ENCODE results near the gene FOXE3. TPM values are rescaled to one million over a fixed set of nuclear protein-coding genes. Genes with fewer than 3 reads are reported as not detected.

Gene FOXE3
- total RNA-seq, 1 experiment from 2014 or later: not detected

DNA sequence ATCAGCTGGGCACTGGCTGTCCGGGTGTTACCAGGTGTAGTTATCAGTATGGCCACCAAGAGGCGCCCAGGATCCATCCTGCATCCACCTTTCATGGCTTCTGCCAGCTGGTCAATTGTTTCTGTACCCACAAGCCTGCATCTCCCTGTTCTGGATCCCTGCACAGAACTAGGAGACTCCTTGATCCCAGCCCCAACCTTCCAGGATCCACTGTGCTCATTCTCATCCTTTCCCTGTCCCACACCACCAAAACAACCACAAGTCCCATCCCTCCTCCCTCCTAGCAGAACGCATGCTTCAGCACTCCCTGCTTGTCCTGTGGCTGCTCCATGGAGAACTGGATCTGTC, 27.2 kb upstream of the FOXE3 start:
- POLR2A ChIA-PET: interaction anchor here (0.7 to 4.3 kb wide), 7 partner anchors 20 to 337 kb away, joined by 3 to 21 read pairs (median 4); no protein-coding TSS in a partner anchor
- CTCF ChIA-PET: interaction anchor here (0.6 to 11.1 kb wide), 32 partner anchors 8 to 338 kb away, joined by 3 to 178 read pairs (median 6); partner anchors contain the start of genes FOXD2 and PDZK1IP1
- peak; percentile 81 for DNase-seq (ENCODE audit: unreplicated experiment)
- Mint-ChIP-seq H3K4me3 (ENCODE audit: unreplicated experiment) (no peak overlapping the region), H3K4me1 (ENCODE audit: insufficient read depth, unreplicated experiment) (no peaks in the 10 kb centered on the region), H3K36me3 (ENCODE audit: insufficient read depth, unreplicated experiment) (peaks cover 7% of the 10 kb centered on the region), H3K9me3 (ENCODE audit: unreplicated experiment) (no peaks in the 10 kb centered on the region), H3K27ac (ENCODE audit: low read depth, unreplicated experiment) (no peak overlapping the region), H3K27me3 (ENCODE audit: insufficient read depth, unreplicated experiment) (no peaks in the 10 kb centered on the region)
- intact Hi-C loops (cut with micrococcal nuclease): loop anchor here (1.0 to 2.0 kb wide), 3 partner anchors 35 to 337 kb away; no protein-coding TSS in a partner anchor
- TF ChIP-seq, protein P1, sequence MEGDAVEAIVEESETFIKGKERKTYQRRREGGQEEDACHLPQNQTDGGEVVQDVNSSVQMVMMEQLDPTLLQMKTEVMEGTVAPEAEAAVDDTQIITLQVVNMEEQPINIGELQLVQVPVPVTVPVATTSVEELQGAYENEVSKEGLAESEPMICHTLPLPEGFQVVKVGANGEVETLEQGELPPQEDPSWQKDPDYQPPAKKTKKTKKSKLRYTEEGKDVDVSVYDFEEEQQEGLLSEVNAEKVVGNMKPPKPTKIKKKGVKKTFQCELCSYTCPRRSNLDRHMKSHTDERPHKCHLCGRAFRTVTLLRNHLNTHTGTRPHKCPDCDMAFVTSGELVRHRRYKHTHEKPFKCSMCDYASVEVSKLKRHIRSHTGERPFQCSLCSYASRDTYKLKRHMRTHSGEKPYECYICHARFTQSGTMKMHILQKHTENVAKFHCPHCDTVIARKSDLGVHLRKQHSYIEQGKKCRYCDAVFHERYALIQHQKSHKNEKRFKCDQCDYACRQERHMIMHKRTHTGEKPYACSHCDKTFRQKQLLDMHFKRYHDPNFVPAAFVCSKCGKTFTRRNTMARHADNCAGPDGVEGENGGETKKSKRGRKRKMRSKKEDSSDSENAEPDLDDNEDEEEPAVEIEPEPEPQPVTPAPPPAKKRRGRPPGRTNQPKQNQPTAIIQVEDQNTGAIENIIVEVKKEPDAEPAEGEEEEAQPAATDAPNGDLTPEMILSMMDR (IDR thresholded peaks at IDR 0.05; ENCODE audit: unreplicated experiment): peak; percentile 94
- no TSS peak for BruUV-seq (replicated peaks)

DNA sequence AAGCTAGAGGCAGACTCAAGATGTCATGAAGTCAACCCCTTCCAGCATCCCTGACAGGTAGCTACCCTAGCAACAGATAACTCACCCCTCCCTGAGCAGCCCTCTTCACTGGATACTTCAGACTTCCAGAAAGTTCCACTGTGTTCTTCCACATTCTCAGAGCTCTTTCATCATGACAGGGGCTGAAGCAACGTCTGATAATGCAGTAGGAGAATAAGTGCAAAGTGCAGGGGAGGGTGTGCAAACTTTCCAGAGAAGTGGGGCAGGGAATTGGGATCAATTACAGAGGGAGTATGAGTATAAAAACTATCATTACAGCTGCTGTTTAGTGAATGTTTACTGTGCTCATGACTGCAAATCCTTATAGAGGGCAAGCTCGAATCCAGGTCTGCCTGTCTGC, 26.4 kb upstream of the FOXE3 start:
- Mint-ChIP-seq H3K36me3 (ENCODE audit: insufficient read depth, unreplicated experiment) (no peaks in the 10 kb centered on the region), H3K9me3 (ENCODE audit: unreplicated experiment) (no peaks in the 10 kb centered on the region), H3K27me3 (ENCODE audit: insufficient read depth, unreplicated experiment) (no peaks in the 10 kb centered on the region), H3K27ac (ENCODE audit: low read depth, unreplicated experiment) (no peak overlapping the region), H3K4me1 (ENCODE audit: insufficient read depth, unreplicated experiment) (no peaks in the 10 kb centered on the region), H3K4me3 (ENCODE audit: unreplicated experiment) (no peak overlapping the region)
- CTCF ChIA-PET: interaction anchor here (0.6 to 11.1 kb wide), 27 partner anchors 9 to 416 kb away, joined by 3 to 178 read pairs (median 6); partner anchors contain the start of genes FOXD2 and PDZK1IP1
- BruUV-seq (replicated peaks): no TSS peak
- TF ChIP-seq, protein P1 (IDR thresholded peaks at IDR 0.05; ENCODE audit: unreplicated experiment): no peak
- POLR2A ChIA-PET: interaction anchor here (1.1 to 4.3 kb wide), 3 partner anchors 19 to 337 kb away, joined by 4 to 21 read pairs (median 5); no protein-coding TSS in a partner anchor
- intact Hi-C loops (cut with micrococcal nuclease): loop anchor here (1.0 to 5.0 kb wide), 3 partner anchors 321 to 848 kb away; no protein-coding TSS in a partner anchor
- no peak for DNase-seq (ENCODE audit: unreplicated experiment)

DNA sequence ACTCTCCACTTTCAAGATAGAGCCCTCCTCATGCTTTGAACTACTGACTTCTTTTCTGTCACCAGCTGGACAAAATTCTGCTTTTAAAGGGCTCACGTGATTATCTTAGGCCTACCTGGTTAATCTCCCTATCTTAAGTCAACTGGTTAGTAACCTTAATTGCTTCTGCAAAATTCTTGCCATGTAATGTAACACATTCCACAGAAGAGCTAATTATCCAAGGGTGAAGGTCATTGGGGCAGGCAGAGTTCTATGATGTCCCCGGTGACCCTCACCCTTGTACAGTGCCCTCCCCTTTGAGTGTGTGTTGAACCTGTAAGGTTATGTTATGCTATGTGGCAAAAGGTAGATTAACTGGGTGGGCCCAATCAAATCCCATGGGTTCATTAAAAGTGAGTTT, 25.2 kb upstream of the FOXE3 start:
- TF ChIP-seq, protein P1 (IDR thresholded peaks at IDR 0.05; ENCODE audit: unreplicated experiment): no peak
- intact Hi-C loops (cut with micrococcal nuclease): loop anchor here (5.0 kb wide), 1 partner anchor 846 kb away; no protein-coding TSS in a partner anchor
- no peaks in the 10 kb centered on the region for H3K36me3 Mint-ChIP-seq (ENCODE audit: insufficient read depth, unreplicated experiment)
- ChIA-PET POLR2A (interaction anchor here (1.1 to 4.3 kb wide), 3 partner anchors 18 to 335 kb away, joined by 4 to 21 read pairs (median 5); no protein-coding TSS in a partner anchor), CTCF (interaction anchor here (0.6 to 11.1 kb wide), 10 partner anchors 10 to 492 kb away, joined by 3 to 178 read pairs (median 36); partner anchors contain the start of gene FOXD2)
- no peaks in the 10 kb centered on the region for H3K9me3 Mint-ChIP-seq (ENCODE audit: unreplicated experiment)
- DNase-seq (ENCODE audit: unreplicated experiment): no peak
- no peak overlapping the region for H3K4me3 Mint-ChIP-seq (ENCODE audit: unreplicated experiment)
- H3K27me3 Mint-ChIP-seq (ENCODE audit: insufficient read depth, unreplicated experiment): no peaks in the 10 kb centered on the region
- H3K4me1 Mint-ChIP-seq (ENCODE audit: insufficient read depth, unreplicated experiment): no peaks in the 10 kb centered on the region
- H3K27ac Mint-ChIP-seq (ENCODE audit: low read depth, unreplicated experiment): no peak overlapping the region
- BruUV-seq (replicated peaks): no TSS peak

DNA sequence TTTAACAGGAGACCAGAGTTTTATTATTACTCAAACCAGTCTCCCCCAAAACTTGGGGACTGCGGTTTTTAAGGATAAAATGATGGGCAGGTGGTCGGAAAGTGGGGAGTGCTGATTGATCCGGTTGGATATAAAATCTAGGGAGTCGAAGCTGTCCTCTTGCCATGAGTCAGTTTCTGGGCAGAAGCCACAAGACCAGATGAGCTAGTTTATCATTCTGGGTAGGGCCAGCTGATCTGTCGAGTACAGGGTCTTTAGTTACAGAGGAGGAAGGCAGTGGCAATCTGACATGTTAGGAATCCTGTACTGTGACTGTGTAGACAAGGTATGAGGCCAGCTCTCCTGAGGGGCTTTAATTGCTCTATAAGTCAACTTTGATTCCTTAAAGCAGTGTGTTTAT, 22.9 kb upstream of the FOXE3 start:
- H3K4me3 Mint-ChIP-seq (ENCODE audit: unreplicated experiment): no peak overlapping the region

More for the DNA sequence above, 22.9 kb upstream of the FOXE3 start:
- intact Hi-C loops (cut with micrococcal nuclease): loop anchor here (5.0 kb wide), 1 partner anchor 844 kb away; no protein-coding TSS in a partner anchor
- Mint-ChIP-seq H3K27me3 (ENCODE audit: insufficient read depth, unreplicated experiment) (no peaks in the 10 kb centered on the region), H3K4me1 (ENCODE audit: insufficient read depth, unreplicated experiment) (no peaks in the 10 kb centered on the region), H3K27ac (ENCODE audit: low read depth, unreplicated experiment) (no peak overlapping the region), H3K36me3 (ENCODE audit: insufficient read depth, unreplicated experiment) (no peaks in the 10 kb centered on the region), H3K9me3 (ENCODE audit: unreplicated experiment) (no peaks in the 10 kb centered on the region)
- TF ChIP-seq, protein P1 (IDR thresholded peaks at IDR 0.05; ENCODE audit: unreplicated experiment): no peak
- CTCF ChIA-PET: interaction anchor here (0.6 to 11.1 kb wide), 7 partner anchors 30 to 333 kb away, joined by 3 to 178 read pairs (median 4); partner anchors contain the start of genes CMPK1 and FOXD2
- DNase-seq (ENCODE audit: unreplicated experiment): no peak
- POLR2A ChIA-PET: no interaction called here
- BruUV-seq (replicated peaks): no TSS peak

Measured in MCF 10A (cell line).